Loucy (cell line): ENCODE measurements around the gene HPS3.

Source experiments
- CTCF ChIP-seq: fragments of 200-600 bp; sonication (generic); conservative IDR thresholded peaks from 2 replicates; pipeline ENCODE4 v1.5.1; 2014; ENCODE audit warnings: mild to moderate bottlenecking, antibody characterized with exemption, low read length
- EZH2phosphoT487 ChIP-seq: fragments of 200-600 bp; IDR thresholded peaks from 2 replicates; pipeline ENCODE4 v1.6.1; 2018; ENCODE audit warnings: antibody characterized with exemption, mild to moderate bottlenecking, moderate library complexity, borderline replicate concordance

GRCh38 chr3:149163066-149163465 is 33.6 kb downstream of the HPS3 start:
- TF ChIP-seq CTCF, result no peak
- no peak for TF ChIP-seq EZH2phosphoT487
